ENCODE results near the gene OTOS.

OTOS gene

DNA sequence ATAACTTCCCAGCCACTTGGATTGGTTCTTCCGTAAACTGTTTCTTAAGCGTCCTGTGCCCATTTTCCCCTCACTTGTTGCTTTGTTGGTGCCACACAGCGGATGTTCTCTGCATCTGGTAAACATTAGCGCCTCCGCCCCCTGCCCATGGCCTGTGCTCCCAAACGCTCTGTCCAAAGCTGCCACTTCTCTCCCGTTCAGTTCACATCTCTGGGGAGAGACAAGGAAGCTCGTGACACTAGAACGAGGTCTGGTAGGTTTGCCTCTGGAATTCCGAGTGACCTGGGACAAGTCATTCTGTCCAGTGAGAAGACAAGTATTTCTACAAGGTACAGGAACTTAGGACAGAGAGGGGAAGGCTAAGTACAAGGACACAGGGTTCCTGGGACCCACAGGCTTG lies 13.7 kb downstream of the OTOS start:
- H3K4me3 ChIP-seq (ENCODE audit: low read depth in 1 of 2, low read length in 2 of 2) = no peak overlapping the region
- no peaks in the 10 kb centered on the region for H3K4me1 ChIP-seq (ENCODE audit: control insufficient read depth in 1 of 2, insufficient read depth in 2 of 2, low read length in 2 of 2)
- no peak overlapping the region for H3K27ac ChIP-seq (ENCODE audit: low read length)
- peaks cover 23 to 56% of the 10 kb centered on the region in 2 donors for H3K36me3 ChIP-seq (ENCODE audit: control insufficient read depth in 1 of 2, insufficient read depth in 2 of 2, low read length in 2 of 2)
- H3K27me3 ChIP-seq (ENCODE audit: low read depth, low read length) = no peaks in the 10 kb centered on the region
- no peaks in the 10 kb centered on the region for H3K9me3 ChIP-seq (ENCODE audit: control insufficient read depth in 1 of 2, low read length in 2 of 2)

DNA sequence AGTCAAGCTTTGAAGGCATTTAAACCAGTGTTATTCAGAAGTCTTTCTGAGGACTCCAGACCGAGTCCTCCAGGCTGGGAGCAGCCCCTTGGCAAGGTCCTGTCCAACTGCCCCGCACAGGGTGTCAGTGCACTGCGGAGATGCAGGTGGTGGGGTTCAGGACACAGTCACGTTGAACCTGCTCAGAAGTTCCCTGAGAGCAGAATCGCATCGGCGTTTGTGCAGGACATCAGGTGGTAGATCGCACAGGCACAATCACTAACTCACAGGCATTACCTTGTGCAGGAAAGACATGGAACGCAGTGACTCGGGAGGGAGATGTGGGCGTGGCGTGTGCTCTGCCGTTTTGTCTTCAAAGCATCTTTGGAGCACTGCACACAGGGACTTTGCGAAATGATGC lies 14.7 kb downstream of the OTOS start:
- no peaks in the 10 kb centered on the region for H3K4me1 ChIP-seq (ENCODE audit: control insufficient read depth in 1 of 2, insufficient read depth in 2 of 2, low read length in 2 of 2)
- H3K9me3 ChIP-seq (ENCODE audit: control insufficient read depth in 1 of 2, low read length in 2 of 2) = no peaks in the 10 kb centered on the region
- H3K27ac ChIP-seq (ENCODE audit: low read length) = no peak overlapping the region
- no peaks in the 10 kb centered on the region for H3K27me3 ChIP-seq (ENCODE audit: low read depth, low read length)
- peaks cover 19 to 47% of the 10 kb centered on the region in 2 donors for H3K36me3 ChIP-seq (ENCODE audit: control insufficient read depth in 1 of 2, insufficient read depth in 2 of 2, low read length in 2 of 2)
- H3K4me3 ChIP-seq (ENCODE audit: low read depth in 1 of 2, low read length in 2 of 2) = no peak overlapping the region

DNA sequence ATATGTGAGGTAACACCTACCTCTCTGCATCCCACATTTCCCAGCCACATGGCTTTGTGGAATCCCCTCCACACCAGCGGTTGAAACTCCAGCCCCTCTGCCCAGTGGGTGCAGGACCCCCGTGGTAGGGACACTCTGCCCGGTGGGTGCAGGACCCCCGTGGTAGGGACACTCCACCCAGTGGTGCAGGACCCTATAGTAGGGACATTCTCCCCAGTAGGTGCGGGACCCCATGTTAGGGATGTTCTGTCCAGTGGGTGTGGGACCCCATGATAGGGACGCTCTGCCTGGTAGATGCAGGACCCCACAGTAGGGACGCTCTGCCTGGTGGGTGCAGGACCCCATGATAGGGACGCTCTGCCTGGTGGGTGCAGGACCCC lies 15.8 kb downstream of the OTOS start:
- Histone ChIP-seq H3K27me3 (ENCODE audit: low read depth, low read length) (no peaks in the 10 kb centered on the region), H3K4me1 (ENCODE audit: control insufficient read depth in 1 of 2, insufficient read depth in 2 of 2, low read length in 2 of 2) (no peaks in the 10 kb centered on the region), H3K4me3 (ENCODE audit: low read depth in 1 of 2, low read length in 2 of 2) (no peak overlapping the region), H3K27ac (ENCODE audit: low read length) (no peak overlapping the region), H3K36me3 (ENCODE audit: control insufficient read depth in 1 of 2, insufficient read depth in 2 of 2, low read length in 2 of 2) (peaks cover 9 to 36% of the 10 kb centered on the region in 2 donors), H3K9me3 (ENCODE audit: control insufficient read depth in 1 of 2, low read length in 2 of 2) (no peaks in the 10 kb centered on the region)

DNA sequence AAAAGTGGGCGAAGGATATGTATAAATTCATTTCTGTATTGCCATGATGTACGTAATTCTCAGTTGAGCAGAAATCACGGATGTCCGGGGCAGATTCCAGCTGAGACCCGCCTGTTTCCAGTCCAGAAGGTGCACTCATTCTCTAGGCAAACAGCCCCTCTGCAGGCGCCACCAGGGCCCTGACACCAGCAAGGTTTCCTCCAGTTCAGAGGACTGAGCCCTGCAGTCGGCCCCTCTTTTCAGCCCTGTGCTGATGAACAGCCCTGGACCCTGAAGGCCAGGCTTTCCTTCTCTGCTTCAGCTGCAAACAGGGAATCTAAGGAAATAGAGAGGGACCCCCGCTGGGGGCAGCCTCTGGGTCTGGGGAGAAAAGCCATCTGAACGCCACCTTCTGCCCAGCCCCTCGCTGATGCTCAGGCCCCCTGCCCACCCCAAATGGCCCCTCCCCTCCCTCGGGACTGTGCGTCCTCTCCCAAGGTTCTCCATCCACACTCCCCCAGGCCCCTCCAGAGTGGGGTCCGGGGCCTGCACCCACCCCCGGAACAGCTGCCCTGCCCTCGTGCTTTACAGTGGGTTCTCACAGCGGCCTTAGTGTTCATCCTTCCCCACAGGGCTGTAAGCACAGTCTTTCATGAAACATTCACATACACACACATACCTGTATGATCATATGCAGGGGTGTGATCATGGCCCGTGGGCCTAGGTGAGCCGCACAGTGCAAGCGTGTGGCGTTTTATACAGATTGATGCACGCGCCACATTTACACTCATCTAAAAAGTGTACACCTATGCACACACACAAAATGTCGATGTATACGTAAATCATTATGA lies 16.4 kb downstream of the OTOS start:
- Histone ChIP-seq H3K4me1 (ENCODE audit: control insufficient read depth in 1 of 2, insufficient read depth in 2 of 2, low read length in 2 of 2) (no peaks in the 10 kb centered on the region), H3K9me3 (ENCODE audit: control insufficient read depth in 1 of 2, low read length in 2 of 2) (no peaks in the 10 kb centered on the region), H3K27ac (ENCODE audit: low read length) (no peak overlapping the region), H3K4me3 (ENCODE audit: low read depth in 1 of 2, low read length in 2 of 2) (no peak overlapping the region), H3K36me3 (ENCODE audit: control insufficient read depth in 1 of 2, insufficient read depth in 2 of 2, low read length in 2 of 2) (peaks cover 5 to 30% of the 10 kb centered on the region in 2 donors), H3K27me3 (ENCODE audit: low read depth, low read length) (no peaks in the 10 kb centered on the region)

DNA sequence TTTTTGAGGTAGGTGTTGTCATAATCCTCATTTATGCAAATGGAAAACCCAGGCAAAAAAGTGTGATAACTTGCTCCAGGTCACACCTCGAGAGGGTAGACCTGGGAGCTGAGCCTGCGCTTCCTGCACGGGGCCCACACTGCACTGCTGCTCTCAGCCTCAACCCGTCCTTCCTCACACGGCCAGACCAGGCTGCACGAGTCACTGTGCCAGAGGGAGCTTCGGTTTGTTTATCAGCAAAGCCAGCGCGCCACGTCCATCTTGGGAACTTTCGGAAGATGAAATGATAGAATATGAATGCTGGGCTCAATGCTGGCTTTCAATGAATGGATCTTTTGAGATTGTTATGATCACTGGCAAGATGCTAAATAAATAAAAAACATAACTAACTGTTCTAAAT lies 18.8 kb downstream of the OTOS start:
- Histone ChIP-seq H3K9me3 (ENCODE audit: control insufficient read depth in 1 of 2, low read length in 2 of 2) (peaks cover 0 to 3% of the 10 kb centered on the region in 2 donors), H3K36me3 (ENCODE audit: control insufficient read depth in 1 of 2, insufficient read depth in 2 of 2, low read length in 2 of 2) (peaks cover 0 to 8% of the 10 kb centered on the region in 2 donors), H3K27me3 (ENCODE audit: low read depth, low read length) (no peaks in the 10 kb centered on the region), H3K4me1 (ENCODE audit: control insufficient read depth in 1 of 2, insufficient read depth in 2 of 2, low read length in 2 of 2) (no peaks in the 10 kb centered on the region), H3K27ac (ENCODE audit: low read length) (no peak overlapping the region), H3K4me3 (ENCODE audit: low read depth in 1 of 2, low read length in 2 of 2) (no peak overlapping the region)

DNA sequence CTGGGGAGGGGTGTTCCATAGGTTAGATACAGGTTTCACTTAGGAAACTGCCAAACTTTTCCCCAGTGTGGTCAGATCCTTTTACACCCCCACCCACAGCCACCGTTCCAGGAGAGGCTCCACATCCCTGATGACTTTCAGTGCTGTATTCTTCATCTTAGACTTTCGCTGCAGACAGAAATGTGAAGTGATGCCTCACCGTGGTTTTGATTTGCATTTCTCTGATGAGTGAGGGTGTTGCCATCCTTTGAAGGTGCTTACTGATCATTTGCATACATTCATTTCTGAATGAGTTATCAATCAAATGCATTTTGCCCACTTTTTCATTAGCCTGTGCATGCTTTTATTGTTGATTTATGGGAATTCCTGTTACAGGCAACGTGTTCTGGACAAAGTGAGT lies 19.3 kb downstream of the OTOS start:
- H3K4me3 ChIP-seq (ENCODE audit: low read depth in 1 of 2, low read length in 2 of 2) = no peak overlapping the region
- H3K4me1 ChIP-seq (ENCODE audit: control insufficient read depth in 1 of 2, insufficient read depth in 2 of 2, low read length in 2 of 2) = no peaks in the 10 kb centered on the region
- H3K9me3 ChIP-seq (ENCODE audit: control insufficient read depth in 1 of 2, low read length in 2 of 2) = peaks cover 0 to 3% of the 10 kb centered on the region in 2 donors
- H3K27me3 ChIP-seq (ENCODE audit: low read depth, low read length) = no peaks in the 10 kb centered on the region
- H3K27ac ChIP-seq (ENCODE audit: low read length) = no peak overlapping the region
- peaks cover 0 to 3% of the 10 kb centered on the region in 2 donors for H3K36me3 ChIP-seq (ENCODE audit: control insufficient read depth in 1 of 2, insufficient read depth in 2 of 2, low read length in 2 of 2)

DNA sequence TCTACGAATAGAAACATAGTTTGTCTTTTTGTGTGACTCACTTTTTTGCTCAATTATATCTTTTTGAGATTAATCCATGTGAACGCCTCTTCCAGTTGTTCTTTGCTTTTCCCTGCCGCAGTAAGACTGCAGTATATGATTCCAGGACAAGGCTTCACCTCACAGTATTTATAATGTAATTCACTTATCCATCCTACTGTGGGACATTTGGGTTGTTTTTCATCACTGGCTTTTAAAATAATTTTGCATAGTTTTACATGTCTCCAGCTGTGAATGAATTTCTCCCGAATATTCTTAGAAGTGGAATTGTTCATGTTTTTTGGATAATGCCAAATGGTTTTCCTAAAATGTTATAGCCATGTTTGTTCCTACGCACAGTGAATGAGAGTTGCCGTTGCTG lies 26.2 kb downstream of the OTOS start:
- no peak overlapping the region for H3K4me3 ChIP-seq (ENCODE audit: low read depth in 1 of 2, low read length in 2 of 2)
- H3K4me1 ChIP-seq (ENCODE audit: control insufficient read depth in 1 of 2, insufficient read depth in 2 of 2, low read length in 2 of 2) = no peaks in the 10 kb centered on the region
- H3K27me3 ChIP-seq (ENCODE audit: low read depth, low read length) = no peaks in the 10 kb centered on the region
- no peak overlapping the region for H3K27ac ChIP-seq (ENCODE audit: low read length)
- H3K36me3 ChIP-seq (ENCODE audit: control insufficient read depth in 1 of 2, insufficient read depth in 2 of 2, low read length in 2 of 2) = no peaks in the 10 kb centered on the region
- peaks cover 0 to 3% of the 10 kb centered on the region in 2 donors for H3K9me3 ChIP-seq (ENCODE audit: control insufficient read depth in 1 of 2, low read length in 2 of 2)

DNA sequence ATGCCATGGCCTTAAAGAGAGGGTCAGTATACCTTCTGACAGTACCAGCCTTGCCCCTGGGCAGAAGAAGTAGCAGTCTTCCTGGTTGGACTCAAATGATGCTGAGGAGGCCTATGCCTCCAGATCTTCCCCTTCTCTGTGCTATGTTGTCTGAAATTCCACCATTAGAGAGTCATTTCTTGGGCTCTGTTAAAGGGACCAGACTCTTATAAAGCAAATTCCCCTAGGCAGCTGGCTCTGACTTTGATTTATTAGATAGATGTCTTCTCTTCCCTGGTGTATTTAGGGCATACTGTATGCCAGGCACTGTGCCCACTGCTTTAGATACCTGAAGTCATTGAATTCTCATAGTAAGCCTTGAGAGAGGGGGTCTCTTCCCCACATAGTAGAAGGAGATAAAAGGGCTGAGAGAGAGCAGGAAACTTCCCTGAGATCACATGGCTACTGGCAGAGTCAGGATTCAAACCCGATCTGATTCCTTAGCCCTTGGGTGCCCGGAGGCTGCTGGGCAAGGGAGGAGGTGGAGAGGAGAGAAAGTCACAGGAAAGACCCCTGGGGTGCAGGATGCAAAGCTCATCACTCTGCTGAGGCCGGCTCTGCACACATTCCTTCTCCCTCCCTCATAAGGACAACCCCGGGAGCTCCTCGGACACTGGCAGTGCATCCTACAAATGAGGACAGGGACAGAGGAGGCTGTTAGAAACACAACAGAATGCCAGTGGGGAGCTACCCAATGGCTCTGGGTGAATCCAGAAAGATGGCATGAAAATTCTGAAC lies 27.4 kb downstream of the OTOS start:
- Histone ChIP-seq H3K36me3 (ENCODE audit: control insufficient read depth in 1 of 2, insufficient read depth in 2 of 2, low read length in 2 of 2) (no peaks in the 10 kb centered on the region), H3K4me3 (ENCODE audit: low read depth in 1 of 2, low read length in 2 of 2) (no peak overlapping the region), H3K27me3 (ENCODE audit: low read depth, low read length) (no peaks in the 10 kb centered on the region), H3K9me3 (ENCODE audit: control insufficient read depth in 1 of 2, low read length in 2 of 2) (no peaks in the 10 kb centered on the region), H3K4me1 (ENCODE audit: control insufficient read depth in 1 of 2, insufficient read depth in 2 of 2, low read length in 2 of 2) (no peaks in the 10 kb centered on the region), H3K27ac (ENCODE audit: low read length) (no peak overlapping the region)

DNA sequence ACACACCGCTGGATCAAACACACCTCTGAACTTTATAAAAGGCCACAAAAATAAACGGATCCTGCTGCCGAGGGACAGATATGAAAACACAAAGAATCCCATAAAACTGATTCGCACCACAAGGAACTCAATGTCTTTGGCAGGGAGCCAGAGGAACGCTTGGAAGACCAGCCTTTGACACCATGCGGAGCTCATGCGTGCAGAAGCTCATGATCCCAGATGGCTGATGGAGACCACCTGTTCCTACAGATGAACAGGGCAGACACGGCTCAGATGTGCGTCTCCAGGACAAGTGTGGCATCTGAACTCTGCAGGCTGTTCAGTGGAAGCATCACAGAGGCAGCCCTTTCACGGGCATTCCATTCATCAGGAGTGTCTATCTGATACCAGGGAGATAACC lies 29.2 kb downstream of the OTOS start:
- no peaks in the 10 kb centered on the region for H3K27me3 ChIP-seq (ENCODE audit: low read depth, low read length)
- no peak overlapping the region for H3K4me3 ChIP-seq (ENCODE audit: low read depth in 1 of 2, low read length in 2 of 2)
- H3K36me3 ChIP-seq (ENCODE audit: control insufficient read depth in 1 of 2, insufficient read depth in 2 of 2, low read length in 2 of 2) = no peaks in the 10 kb centered on the region
- H3K9me3 ChIP-seq (ENCODE audit: control insufficient read depth in 1 of 2, low read length in 2 of 2) = no peaks in the 10 kb centered on the region
- no peaks in the 10 kb centered on the region for H3K4me1 ChIP-seq (ENCODE audit: control insufficient read depth in 1 of 2, insufficient read depth in 2 of 2, low read length in 2 of 2)
- H3K27ac ChIP-seq (ENCODE audit: low read length) = no peak overlapping the region

DNA sequence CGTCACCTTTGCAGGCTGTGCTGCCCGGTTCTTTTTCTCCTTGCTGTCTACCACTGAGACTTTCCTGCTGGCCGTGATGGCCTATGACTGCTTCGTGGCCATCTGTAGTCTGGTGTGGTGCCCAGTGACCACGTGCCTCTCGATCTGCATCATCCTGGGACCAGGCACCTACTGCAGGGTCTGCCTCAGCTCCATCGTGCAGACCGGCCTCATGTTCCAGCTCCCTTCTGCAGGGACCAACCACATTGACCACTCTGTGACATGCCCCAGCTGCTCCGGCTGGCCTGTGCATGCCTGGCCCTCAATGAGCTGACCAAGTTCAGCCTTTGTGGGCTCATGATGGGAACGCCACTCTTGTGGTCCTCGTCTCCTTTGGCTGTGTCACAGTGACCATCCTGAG lies 31.1 kb downstream of the OTOS start:
- no peak overlapping the region for H3K4me3 ChIP-seq (ENCODE audit: low read depth in 1 of 2, low read length in 2 of 2)
- no peaks in the 10 kb centered on the region for H3K4me1 ChIP-seq (ENCODE audit: control insufficient read depth in 1 of 2, insufficient read depth in 2 of 2, low read length in 2 of 2)
- no peaks in the 10 kb centered on the region for H3K36me3 ChIP-seq (ENCODE audit: control insufficient read depth in 1 of 2, insufficient read depth in 2 of 2, low read length in 2 of 2)
- no peaks in the 10 kb centered on the region for H3K9me3 ChIP-seq (ENCODE audit: control insufficient read depth in 1 of 2, low read length in 2 of 2)
- no peaks in the 10 kb centered on the region for H3K27me3 ChIP-seq (ENCODE audit: low read depth, low read length)
- no peak overlapping the region for H3K27ac ChIP-seq (ENCODE audit: low read length)

DNA sequence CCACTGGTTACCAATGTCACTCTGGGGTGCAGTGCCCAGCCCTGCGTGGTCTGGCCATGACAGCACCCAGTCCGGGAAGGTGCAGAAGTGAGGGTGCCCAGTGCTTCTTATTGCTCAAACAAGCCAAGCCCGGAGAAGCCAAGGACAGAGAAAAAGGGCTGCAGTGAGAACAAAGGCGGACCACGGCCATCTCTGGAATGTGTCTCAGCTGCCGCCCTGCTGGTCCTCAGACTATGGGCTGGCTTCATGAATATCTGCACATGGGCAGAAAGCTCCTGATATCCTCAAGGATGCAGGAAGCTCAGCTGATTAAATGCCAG lies 33.0 kb downstream of the OTOS start:
- no peak overlapping the region for H3K27ac ChIP-seq (ENCODE audit: low read length)
- no peaks in the 10 kb centered on the region for H3K36me3 ChIP-seq (ENCODE audit: control insufficient read depth in 1 of 2, insufficient read depth in 2 of 2, low read length in 2 of 2)
- H3K4me1 ChIP-seq (ENCODE audit: control insufficient read depth in 1 of 2, insufficient read depth in 2 of 2, low read length in 2 of 2) = no peaks in the 10 kb centered on the region
- H3K9me3 ChIP-seq (ENCODE audit: control insufficient read depth in 1 of 2, low read length in 2 of 2) = no peaks in the 10 kb centered on the region
- no peak overlapping the region for H3K4me3 ChIP-seq (ENCODE audit: low read depth in 1 of 2, low read length in 2 of 2)
- H3K27me3 ChIP-seq (ENCODE audit: low read depth, low read length) = no peaks in the 10 kb centered on the region

All from muscle layer of duodenum (tissue), 2 donors.